Spleen (tissue), 11 donors: ENCODE results near the gene TAL2. TPM values are rescaled to one million over a fixed set of nuclear protein-coding genes. Genes with fewer than 3 reads are reported as not detected.
A peak's percentile ranks its signal among the peaks of the same experiment; 100 is the strongest.

Experiments
- DNase-seq: peaks from one replicate; pipeline ENCODE4 v3.0.0-alpha.2; 2020
- H3K27ac ChIP-seq, 8 donors: fragments of 200-600 bp; sonication (generic) in 7 of 8; 1 replicate in 4 of 8; 2 replicates in 4 of 8; pipeline versions ENCODE4 v1.5.0 to v1.8.0; 2016 to 2021; ENCODE audit warnings: inconsistent platforms in 4 of 8, mild to moderate bottlenecking in 4 of 8, moderate library complexity in 1 of 8
- H3K27me3 ChIP-seq, 7 donors: fragments of 200-600 bp; sonication (generic) in 6 of 7; replicated peaks in 1 of 7; 1 replicate in 4 of 7; 2 replicates in 3 of 7; pipeline versions ENCODE4 v1.5.0 to v1.8.0; 2016 to 2021; ENCODE audit warnings: inconsistent platforms in 3 of 7, mild to moderate bottlenecking in 1 of 7
- H3K36me3 ChIP-seq, 6 donors: fragments of 200-600 bp; sonication (generic) in 5 of 6; 1 replicate in 4 of 6; 2 replicates in 2 of 6; pipeline versions ENCODE4 v1.5.0 to v1.8.0; 2016 to 2021; ENCODE audit warnings: inconsistent platforms in 2 of 6
- H3K4me1 ChIP-seq, 6 donors: fragments of 200-600 bp; sonication (generic) in 5 of 6; 1 replicate in 3 of 6; 2 replicates in 3 of 6; pipeline versions ENCODE4 v1.5.0 to v1.8.0; 2016 to 2021; ENCODE audit warnings: inconsistent platforms in 3 of 6
- H3K4me3 ChIP-seq, 8 donors: fragments of 200-600 bp; sonication (generic) in 7 of 8; 1 replicate in 4 of 8; 2 replicates in 4 of 8; pipeline versions ENCODE4 v1.5.0 to v1.8.0; 2016 to 2021; ENCODE audit warnings: inconsistent platforms in 4 of 8, mild to moderate bottlenecking in 4 of 8, moderate library complexity in 2 of 8
- H3K9me3 ChIP-seq, 8 donors: fragments of 200-600 bp; sonication (generic) in 7 of 8; 1 replicate in 4 of 8; 2 replicates in 4 of 8; pipeline versions ENCODE4 v1.5.0 to v1.8.0; 2016 to 2021; ENCODE audit warnings: inconsistent platforms in 4 of 8
- POLR2A ChIP-seq, 3 donors: fragments of 450-650 bp; IDR thresholded peaks; one replicate each; pipeline ENCODE4 v1.5.1; 2017; ENCODE audit warnings: antibody characterized with exemption in 3 of 3, mild to moderate bottlenecking in 1 of 3
- POLR2AphosphoS5 ChIP-seq, 3 donors: sonication (generic); formaldehyde crosslinking; IDR thresholded peaks; one replicate each; pipeline ENCODE4 v1.5.1; 2017; ENCODE audit warnings: antibody characterized with exemption in 3 of 3
- WGBS, 5 donors: extraction: QIAGEN DNeasy Blood & Tissue Kit in 3 of 5; methylation state at CpG; one replicate each; pipeline versions ENCODE4 v1.1.5 to v1.1.7; 2013 to 2018; 5-methylcytosine and 5-hydroxymethylcytosine counted together
- intact Hi-C: fragments of 100-400 bp; cut with DNase I; formaldehyde crosslinking; loops from one replicate; pipeline ENCODE4 v1.15.0; 2023; ENCODE audit warnings: low total_unique reads
- polyA plus RNA-seq, 3 donors: library from polyadenylated mRNA; stranded (reverse); fragments of 200-250 nt; gene quantifications; one replicate each; pipeline ENCODE4 v1.2.1, GENCODE V29; 2013
- total RNA-seq, 7 donors: library from RNA; depleted of rRNA in 3 of 7; stranded (reverse); fragments of >200 nt in 3 of 7; fragmentation: NEBNext Ultra II Directional in 4 of 7; extraction: Animal tissue kit (Norgen Biotek cat#: 25700) in 4 of 7; gene quantifications; one replicate each; pipeline versions ENCODE4 v1.1.0 to v1.2.1, GENCODE V29; 2016 to 2021
- TF ChIP-seq, protein P1 (sequence below), 11 experiments: fragments of 200-600 bp in 7 of 11; fragments of 450-650 bp in 4 of 11; sonication (generic) in 4 of 11; IDR thresholded peaks in 8 of 11; conservative IDR thresholded peaks in 3 of 11; 1 replicate in 7 of 11; 2 replicates in 4 of 11; pipeline versions ENCODE4 v1.4.0 to v1.8.0; 2016 to 2021; ENCODE audit warnings: antibody characterized with exemption in 11 of 11, inconsistent platforms in 4 of 11, mild to moderate bottlenecking in 1 of 11
- donor health status: healthy with polysubstance abuse.
- donor health status: DM: no; HTN: no; CAD: no; lungs with moderate emphysema.
- donor health status: DM: no; HTN: no; CAD: no.
- donor health status: Bipolar disorder and iron deficiency.
- donor health status: healthy.
- donor health status: DM: no; HTN: no; CAD: no.
- donor health status: DM: yes; HTN: yes; CAD: no.

The TAL2 gene
- total and polyA plus RNA-seq, 10 donors, result 0.22 to 0.54 TPM; not detected in 8

DNA sequence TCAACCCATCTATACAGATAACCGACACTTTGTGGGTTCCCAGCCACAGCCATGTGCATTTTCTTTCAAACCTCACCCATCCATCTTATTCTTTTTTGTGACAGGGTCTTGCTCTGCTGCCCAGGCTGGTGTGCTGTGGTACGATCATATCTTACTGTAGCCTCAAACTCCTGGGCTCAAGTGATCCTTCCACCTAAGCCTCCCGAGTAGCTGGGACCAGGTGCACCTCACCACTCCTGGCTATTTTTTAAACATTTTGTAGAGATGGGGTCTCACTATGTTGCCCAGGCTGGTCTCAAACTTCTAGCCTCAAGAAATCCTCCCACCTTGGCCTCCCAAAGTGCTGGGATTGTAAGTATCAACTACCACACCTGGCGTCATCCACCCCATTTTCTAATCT is 24.7 kb downstream of the TAL2 start:
- intact Hi-C loops, result no loop called here
- no peaks in the 10 kb centered on the region for H3K4me1 ChIP-seq
- peaks cover 0 to 11% (median 8%) of the 10 kb centered on the region in 7 donors for H3K27me3 ChIP-seq
- TF ChIP-seq POLR2AphosphoS5 (IDR thresholded peaks at IDR 0.05) (no peak), POLR2A (IDR thresholded peaks at IDR 0.05) (no peak)
- TF ChIP-seq, protein P1, sequence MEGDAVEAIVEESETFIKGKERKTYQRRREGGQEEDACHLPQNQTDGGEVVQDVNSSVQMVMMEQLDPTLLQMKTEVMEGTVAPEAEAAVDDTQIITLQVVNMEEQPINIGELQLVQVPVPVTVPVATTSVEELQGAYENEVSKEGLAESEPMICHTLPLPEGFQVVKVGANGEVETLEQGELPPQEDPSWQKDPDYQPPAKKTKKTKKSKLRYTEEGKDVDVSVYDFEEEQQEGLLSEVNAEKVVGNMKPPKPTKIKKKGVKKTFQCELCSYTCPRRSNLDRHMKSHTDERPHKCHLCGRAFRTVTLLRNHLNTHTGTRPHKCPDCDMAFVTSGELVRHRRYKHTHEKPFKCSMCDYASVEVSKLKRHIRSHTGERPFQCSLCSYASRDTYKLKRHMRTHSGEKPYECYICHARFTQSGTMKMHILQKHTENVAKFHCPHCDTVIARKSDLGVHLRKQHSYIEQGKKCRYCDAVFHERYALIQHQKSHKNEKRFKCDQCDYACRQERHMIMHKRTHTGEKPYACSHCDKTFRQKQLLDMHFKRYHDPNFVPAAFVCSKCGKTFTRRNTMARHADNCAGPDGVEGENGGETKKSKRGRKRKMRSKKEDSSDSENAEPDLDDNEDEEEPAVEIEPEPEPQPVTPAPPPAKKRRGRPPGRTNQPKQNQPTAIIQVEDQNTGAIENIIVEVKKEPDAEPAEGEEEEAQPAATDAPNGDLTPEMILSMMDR (IDR thresholded peaks at IDR 0.05 in 8 of 11, conservative IDR thresholded peaks at IDR 0.05 in 3 of 11), result no peak
- no peak overlapping the region for H3K27ac ChIP-seq
- no peaks in the 10 kb centered on the region for H3K36me3 ChIP-seq
- DNase-seq, result no peak
- H3K4me3 ChIP-seq, result no peak overlapping the region
- WGBS, 5 donors, result 89 to 99% (median 94%) methylated on average over 4 of the region's 4 CpGs
- no peaks in the 10 kb centered on the region for H3K9me3 ChIP-seq

DNA sequence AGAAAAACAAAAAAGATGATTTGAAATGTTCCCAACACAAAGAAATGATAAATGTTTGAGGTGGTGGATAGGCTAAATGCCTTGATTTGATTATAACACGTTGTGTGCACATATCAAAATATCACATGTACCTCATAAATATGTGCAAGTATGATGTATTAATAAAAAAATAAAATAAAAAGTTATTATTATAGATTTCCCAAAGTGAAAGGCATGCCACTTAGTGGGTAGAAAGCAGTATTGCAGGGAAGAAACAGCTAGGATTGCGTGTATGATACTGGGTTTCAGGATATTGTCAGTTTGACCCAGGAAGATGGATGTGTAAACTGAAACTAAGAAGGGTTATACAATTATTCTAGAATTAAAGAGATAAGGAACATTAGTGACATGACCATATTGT is 28.5 kb downstream of the TAL2 start:
- no peak overlapping the region for H3K27ac ChIP-seq
- H3K36me3 ChIP-seq, result no peaks in the 10 kb centered on the region
- H3K9me3 ChIP-seq, result no peaks in the 10 kb centered on the region
- 26 to 43% (median 37%) methylated on average over 2 of the region's 2 CpGs for WGBS, 5 donors
- intact Hi-C loops, result no loop called here
- H3K4me1 ChIP-seq, result peaks cover 0 to 22% (median 18%) of the 10 kb centered on the region in 6 donors
- no peak for DNase-seq
- H3K27me3 ChIP-seq, result peaks cover 0 to 31% (median 24%) of the 10 kb centered on the region in 7 donors
- no peak overlapping the region for H3K4me3 ChIP-seq
- TF ChIP-seq POLR2AphosphoS5 (IDR thresholded peaks at IDR 0.05), result no peak
- TF ChIP-seq, protein P1 (IDR thresholded peaks at IDR 0.05 in 8 of 11, conservative IDR thresholded peaks at IDR 0.05 in 3 of 11), result peak in 3 of 11 experiments; percentile 39 to 43 (median 39)

DNA sequence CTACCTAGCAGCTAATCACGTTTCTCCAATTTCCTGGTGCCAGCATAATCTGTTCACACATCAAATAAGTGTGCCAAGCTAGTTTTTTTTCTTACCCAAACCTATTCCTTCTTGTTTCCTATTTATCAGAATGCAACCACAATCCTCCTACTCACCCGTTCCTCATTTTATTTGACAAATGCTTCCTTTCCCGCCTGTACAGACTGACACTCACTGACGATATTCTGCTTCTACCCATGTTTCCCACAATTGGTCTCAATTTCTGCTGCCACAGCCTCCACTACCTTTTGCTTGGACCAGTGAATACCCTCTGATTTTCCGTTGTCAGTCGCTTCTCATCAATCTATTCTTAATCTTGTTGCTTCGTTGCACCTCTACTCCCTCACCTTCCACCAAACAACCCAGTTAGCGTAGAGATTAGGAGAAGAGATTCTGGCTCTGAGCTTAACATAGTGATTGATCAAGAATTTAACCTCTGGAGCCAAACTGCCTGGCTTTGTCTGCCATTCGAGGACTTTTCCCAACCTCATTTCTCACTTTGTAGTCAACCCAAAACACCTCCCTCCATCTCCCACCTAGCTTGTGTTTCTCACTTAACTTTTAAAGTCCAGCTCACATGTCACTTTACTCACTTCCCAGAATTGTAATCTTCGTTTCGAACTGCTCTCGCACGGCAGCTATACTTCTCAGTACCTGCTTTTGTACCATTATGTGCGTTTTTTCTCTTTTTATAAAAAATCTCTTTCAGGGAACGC is 31.4 kb downstream of the TAL2 start:
- H3K27me3 ChIP-seq, result peaks cover 0 to 31% (median 24%) of the 10 kb centered on the region in 7 donors
- no peaks in the 10 kb centered on the region for H3K9me3 ChIP-seq
- WGBS, 5 donors, result 1 to 2% (median 2%) methylated on average over 15 of the region's 15 CpGs
- peak overlapping the region; percentile 75 to 91 (median 80) for H3K4me3 ChIP-seq
- TF ChIP-seq, protein P1 (IDR thresholded peaks at IDR 0.05 in 8 of 11, conservative IDR thresholded peaks at IDR 0.05 in 3 of 11), result no peak
- TF ChIP-seq POLR2A (IDR thresholded peaks at IDR 0.05) (no peak), POLR2AphosphoS5 (IDR thresholded peaks at IDR 0.05) (no peak)
- no peaks in the 10 kb centered on the region for H3K36me3 ChIP-seq
- peak overlapping the region in 2 of 8 donors; percentile 80 to 82 for H3K27ac ChIP-seq
- DNase-seq, result no peak
- intact Hi-C loops, result no loop called here
- peaks cover 0 to 29% (median 21%) of the 10 kb centered on the region in 6 donors for H3K4me1 ChIP-seq

DNA sequence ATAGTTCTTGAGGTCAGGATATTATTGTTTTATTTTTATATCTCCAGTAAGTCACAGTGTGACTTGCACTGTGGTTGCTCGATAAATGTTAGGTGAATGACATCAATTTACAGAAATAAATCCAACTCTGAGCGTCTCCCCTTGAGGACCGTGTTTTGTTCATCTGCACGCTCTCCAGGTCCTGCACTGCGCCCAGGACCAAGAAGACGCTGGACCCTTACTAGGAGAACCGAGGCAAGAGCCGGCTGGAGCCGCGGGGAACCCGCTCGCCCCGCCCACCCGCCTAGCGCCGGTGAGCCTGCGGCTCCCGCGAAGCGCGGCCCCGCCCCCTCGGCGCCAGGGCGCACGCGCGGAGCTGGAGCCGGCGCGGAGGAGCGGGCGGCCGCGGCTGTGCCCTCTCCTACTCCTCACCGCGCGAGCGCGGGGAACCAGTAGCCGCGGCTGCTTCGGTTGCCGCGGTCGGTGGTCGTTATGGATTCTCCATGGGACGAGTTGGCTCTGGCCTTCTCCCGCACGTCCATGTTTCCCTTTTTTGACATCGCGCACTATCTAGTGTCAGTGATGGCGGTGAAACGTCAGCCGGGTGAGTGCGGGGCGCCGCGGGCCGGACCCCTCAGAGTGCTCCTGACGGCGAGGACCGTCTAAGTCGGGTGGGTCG is 32.1 kb downstream of the TAL2 start, which contains the start of gene TMEM38B:
TSS of gene TMEM38B (plus strand) at position 352 of the 658 bp plus-strand sequence. CDS start at position 472, 120 bp downstream.
- H3K27ac ChIP-seq, result peak within 1 kb of the TSS; percentile 48 to 85 (median 79)
- no peaks in the 10 kb centered on the region for H3K9me3 ChIP-seq
- intact Hi-C loops, result no loop called here
- peaks cover 0 to 31% (median 24%) of the 10 kb centered on the region in 7 donors for H3K27me3 ChIP-seq
- peak; percentile 95 for DNase-seq
- no peaks in the 10 kb centered on the region for H3K36me3 ChIP-seq
- peak within 1 kb of the TSS; percentile 75 to 91 (median 80) for H3K4me3 ChIP-seq
- peaks cover 0 to 29% (median 21%) of the 10 kb centered on the region in 6 donors for H3K4me1 ChIP-seq
- WGBS, 5 donors, result 0% methylated on average over 8 to 65 of the region's 65 CpGs
- TF ChIP-seq POLR2AphosphoS5 (IDR thresholded peaks at IDR 0.05) (peak; percentile 79 to 86 (median 80)), POLR2A (IDR thresholded peaks at IDR 0.05) (peak in 1 of 3 donors; percentile 61)
- TF ChIP-seq, protein P1 (IDR thresholded peaks at IDR 0.05 in 8 of 11, conservative IDR thresholded peaks at IDR 0.05 in 3 of 11), result no peak
